Occipital lobe (tissue), 3 donors: ENCODE data around the gene CRYBB1. TPM values are rescaled to one million over a fixed set of nuclear protein-coding genes. Genes with fewer than 3 reads are reported as not detected.

Experiments used
- DNase-seq: peaks from one replicate; lab custom pipeline; 2025; lab: John Stamatoyannopoulos, UW
- small RNA-seq: library from RNA; depleted of rRNA; stranded (forward); fragments of <200 nt; gene quantifications from one replicate; pipeline ENCODE3, GENCODE V24; 2014
- total RNA-seq: library from RNA; depleted of rRNA; stranded (reverse); fragments of >200 nt; gene quantifications from one replicate; pipeline ENCODE4 v1.2.3, GENCODE V29; 2014

Gene CRYBB1
- total RNA-seq, 1 donor from 2014 or later, result 0.62 TPM

- DNase-seq, result no peak
These were observed 64.6 kb downstream of the CRYBB1 start for GRCh38 chr22:26553056-26553752.

- DNase-seq, result no peak
These were observed 65.4 kb downstream of the CRYBB1 start for GRCh38 chr22:26552466-26552865.

GRCh38 chr22:26551568-26551967 lies 66.3 kb downstream of the CRYBB1 start:
- DNase-seq, result no peak

GRCh38 chr22:26550498-26551033 lies 67.3 kb downstream of the CRYBB1 start:
- no peak for DNase-seq

GRCh38 chr22:26549902-26550497 lies 67.8 kb downstream of the CRYBB1 start:
- no peak for DNase-seq

Small RNAs within 50 kb of the gene (small RNA-seq; reads per million reads assigned to genes)
- gene MIR548J (0.09 reads per million), gene RF01874 (not detected)

Other genes with a start within 250 kb of the CRYBB1 start
- gene ASPHD2, start 188.8 kb downstream of the CRYBB1 start, total RNA-seq, result 18.4 TPM
- 35.1 TPM for gene HPS4, start 134.2 kb downstream of the CRYBB1 start, total RNA-seq
- 19.5 TPM for gene SRRD, start 134.2 kb downstream of the CRYBB1 start, total RNA-seq
- gene TFIP11, start 105.6 kb downstream of the CRYBB1 start, total RNA-seq, result 43.8 TPM
- gene TPST2, start 27.9 kb downstream of the CRYBB1 start, total RNA-seq, result 11.4 TPM
- not detected for gene CRYBA4, start 3.9 kb upstream of the CRYBB1 start, total RNA-seq
- 221 TPM for gene MIAT, start 39.6 kb upstream of the CRYBB1 start, total RNA-seq